GM12892 (cell line): Measurements from ENCODE around the gene CFB.
"Not testable (repeated sequence)": the region's sequence is repeated elsewhere in the genome, so short reads cannot be mapped to it uniquely, and the experiment has no call there.

Experiments
- DNase-seq: peaks from one replicate; pipeline ENCODE4 v3.0.0; 2011; ENCODE audit not compliant: insufficient read length
- FAIRE-seq: peaks from 2 replicates; lab custom pipeline; 2011; peaks lifted over from hg19 to GRCh38; lab: Jason Lieb, UNC
- POLR2A ChIP-seq: IDR thresholded peaks from 2 replicates; pipeline ENCODE4 v1.6.1; 2011; ENCODE audit warnings: low read depth, low read length, control low read depth
- POLR2AphosphoS5 ChIP-seq: IDR thresholded peaks from 2 replicates; pipeline ENCODE4 v1.6.1; 2011; ENCODE audit warnings: low read depth, low read length, control low read depth
- TAF1 ChIP-seq: IDR thresholded peaks from 2 replicates; pipeline ENCODE4 v1.6.1; 2011; ENCODE audit warnings: low read depth, mild to moderate bottlenecking, control low read depth, low read length, borderline replicate concordance

Gene CFB

DNA sequence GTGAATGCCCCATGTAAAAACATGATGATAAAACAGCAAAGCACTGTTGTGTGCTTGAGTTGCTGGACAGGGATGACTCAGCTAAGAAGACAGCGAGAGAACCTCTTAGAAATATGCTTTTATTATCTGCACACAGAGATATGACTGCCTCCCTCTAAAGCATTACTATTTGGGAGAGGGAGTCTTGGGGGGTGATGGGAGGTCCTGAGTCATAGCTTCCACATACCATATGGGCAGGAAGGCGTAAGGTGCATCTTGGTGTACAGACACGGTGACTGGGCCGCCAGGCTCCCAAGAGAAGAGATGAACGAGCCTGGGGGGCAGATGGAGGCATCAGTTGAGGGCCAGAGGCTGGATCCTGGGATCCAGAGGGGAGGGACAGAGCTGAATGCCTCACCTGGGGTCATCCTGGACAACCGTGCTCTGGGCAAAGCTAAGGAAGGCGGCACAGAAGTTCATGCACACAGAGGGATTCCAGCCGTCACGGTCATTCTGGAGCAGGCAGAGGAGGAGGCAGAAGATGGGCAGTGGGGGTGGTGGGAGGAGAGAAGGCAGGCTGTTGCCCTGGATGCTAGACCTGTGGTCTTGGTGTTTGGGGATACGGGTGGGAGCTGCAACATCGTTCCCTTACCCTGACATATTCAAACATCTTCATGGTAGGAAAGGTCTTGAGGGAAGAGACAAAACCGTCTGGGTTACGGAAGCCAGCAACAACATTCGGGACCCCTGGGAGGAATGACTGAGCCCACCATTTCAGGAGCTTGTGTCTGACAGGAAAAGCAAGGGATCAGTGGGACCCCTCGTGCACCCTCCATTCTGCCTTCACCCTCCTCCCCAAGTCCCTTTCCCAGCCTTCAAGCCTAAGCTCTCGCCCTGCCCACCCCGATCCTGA is 24.1 kb downstream of the CFB start:
- TF ChIP-seq POLR2AphosphoS5, result no peak; the same call in 1 of the 2 replicates
- peak; percentile 12 for TF ChIP-seq POLR2A
- no peak for TF ChIP-seq TAF1
- DNase-seq (no peak), FAIRE-seq (no peak)

DNA sequence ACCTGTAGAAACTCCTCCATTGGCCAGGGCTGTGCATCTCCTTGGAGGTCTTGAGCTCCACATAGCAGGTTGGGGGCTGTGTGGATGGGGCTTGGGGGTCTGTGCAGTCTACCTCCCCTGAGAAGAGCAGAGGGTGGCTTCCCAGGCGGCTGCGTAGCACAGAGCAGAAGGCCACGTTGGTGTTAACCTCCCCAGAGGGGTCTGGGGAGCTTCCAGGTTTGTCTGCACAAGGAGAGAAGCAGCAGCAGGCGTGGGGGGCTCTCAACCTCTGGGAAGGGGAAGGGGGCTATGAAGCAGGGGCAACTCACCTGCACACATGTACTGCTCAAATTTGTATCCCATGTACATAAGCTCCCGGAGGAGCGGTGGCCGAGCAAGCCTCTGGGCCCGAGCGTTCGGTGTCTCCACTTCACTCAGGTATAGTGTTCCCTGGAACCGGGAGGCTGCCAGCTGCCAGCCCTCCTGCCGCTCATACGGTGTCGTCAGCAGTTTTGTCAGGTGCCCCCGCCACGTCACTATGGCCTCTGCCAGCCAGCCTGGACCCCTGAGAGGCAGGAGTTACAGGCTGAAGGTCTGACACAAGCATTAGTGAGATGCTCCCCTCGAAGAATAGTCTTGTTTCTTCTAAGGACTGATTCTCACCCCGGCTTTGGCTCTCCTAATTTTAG is 24.8 kb downstream of the CFB start:
- DNase-seq (no peak), FAIRE-seq (no peak)
- TF ChIP-seq POLR2AphosphoS5 (no peak; the same call in 1 of the 2 replicates), TAF1 (no peak), POLR2A (no peak; the same call in 1 of the 2 replicates)

GRCh38 chr6:31971279-31971992 is 25.5 kb downstream of the CFB start:
- DNase-seq (peak; percentile 29), FAIRE-seq (no peak)
- TF ChIP-seq POLR2AphosphoS5 (peak; percentile 48; the same call in 1 of the 2 replicates), TAF1 (no peak)

- FAIRE-seq (peak; percentile 98), DNase-seq (peak; percentile 99)
- TF ChIP-seq POLR2AphosphoS5, result peak; percentile 55; the same call in 1 of the 2 replicates
- no peak for TF ChIP-seq TAF1
- no peak; the same call in 1 of the 2 replicates for TF ChIP-seq POLR2A
Measured at GRCh38 chr6:31971993-31972708, 26.3 kb downstream of the CFB start, which contains the start of gene DXO. TSS of gene DXO (minus strand) at chr6:31972138. CDS start at chr6:31971675, 463 bp downstream.

- DNase-seq (no peak), FAIRE-seq (no peak)
- TF ChIP-seq POLR2AphosphoS5 (no peak), TAF1 (no peak), POLR2A (no peak)
Measured at GRCh38 chr6:31972709-31973350, 26.9 kb downstream of the CFB start.

DNA sequence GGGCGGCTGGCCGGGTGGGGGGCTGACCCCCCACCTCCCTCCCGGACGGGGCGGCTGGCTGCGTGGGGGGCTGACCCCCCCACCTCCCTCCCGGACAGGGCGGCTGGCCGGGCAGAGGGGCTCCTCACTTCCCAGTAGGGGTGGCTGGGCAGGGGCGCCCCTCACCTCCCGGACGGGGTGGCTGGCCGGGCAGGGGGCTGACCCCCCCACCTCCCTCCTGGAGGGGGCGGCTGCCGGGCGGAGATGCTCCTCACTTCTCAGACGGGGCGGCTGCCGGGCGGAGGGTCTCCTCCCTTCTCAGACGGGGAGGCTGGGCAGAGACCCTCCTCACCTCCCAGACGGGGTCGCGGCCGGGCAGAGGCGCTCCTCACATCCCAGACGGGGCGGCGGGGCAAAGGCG is 30.2 kb downstream of the CFB start:
- FAIRE-seq, DNase-seq: not testable (repeated sequence)

GRCh38 chr6:31977816-31978431 is 32.0 kb downstream of the CFB start:
- no peak for TF ChIP-seq TAF1
- no peak for TF ChIP-seq POLR2AphosphoS5
- no peak for TF ChIP-seq POLR2A
- FAIRE-seq, result no peak
- no peak for DNase-seq

DNA sequence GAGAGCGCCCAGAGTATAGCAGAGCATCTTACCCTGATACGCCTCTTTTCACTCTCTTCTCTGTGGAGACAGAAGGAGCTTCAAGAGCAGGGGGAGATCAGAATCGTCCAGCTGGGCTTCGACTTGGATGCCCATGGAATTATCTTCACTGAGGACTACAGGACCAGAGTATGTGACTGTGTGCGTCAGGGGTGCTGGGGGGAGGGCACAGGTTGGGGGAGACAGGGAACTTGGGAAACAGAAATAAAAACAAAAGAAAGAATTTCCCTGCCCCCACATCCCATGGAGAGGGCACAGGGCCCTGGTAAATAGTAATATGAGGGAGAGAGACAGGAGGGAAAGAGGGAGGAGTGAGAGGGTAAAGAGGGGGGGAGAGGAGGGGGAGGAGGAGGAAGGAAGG is 32.9 kb downstream of the CFB start:
- DNase-seq, result no peak
- no peak for FAIRE-seq
- TF ChIP-seq POLR2A, result no peak
- TF ChIP-seq POLR2AphosphoS5, result no peak
- no peak for TF ChIP-seq TAF1

DNA sequence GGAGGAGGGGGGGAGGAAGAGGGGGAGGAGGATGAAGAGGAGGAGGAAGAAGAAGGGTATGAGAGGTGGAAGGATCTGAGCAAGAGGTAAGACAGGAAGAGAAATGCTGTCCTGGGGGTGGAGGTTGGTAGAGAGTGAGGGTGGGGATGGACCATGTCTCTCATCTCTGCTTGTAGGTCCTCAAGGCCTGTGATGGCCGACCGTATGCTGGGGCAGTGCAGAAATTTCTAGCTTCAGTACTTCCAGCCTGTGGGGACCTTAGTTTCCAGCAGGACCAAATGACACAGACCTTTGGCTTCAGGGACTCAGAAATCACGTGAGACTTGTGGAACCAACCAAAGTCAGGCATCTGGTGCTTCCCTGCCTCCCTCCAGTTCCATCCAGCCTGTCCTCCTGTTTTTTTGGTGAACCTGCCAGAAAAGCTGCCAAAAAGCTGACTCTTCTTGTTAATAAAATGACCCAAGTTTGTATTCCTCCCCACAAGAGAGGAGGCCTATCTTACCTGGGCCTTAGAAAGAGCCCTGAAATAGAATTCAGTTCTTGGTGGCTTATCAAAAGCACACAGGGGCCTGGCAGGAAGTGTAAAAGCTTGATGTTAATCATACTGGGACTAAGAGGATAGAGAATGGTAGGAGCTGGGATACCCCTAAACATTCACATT is 33.5 kb downstream of the CFB start:
- TF ChIP-seq POLR2A (no peak), TAF1 (no peak), POLR2AphosphoS5 (no peak)
- DNase-seq (no peak), FAIRE-seq (no peak)

DNA sequence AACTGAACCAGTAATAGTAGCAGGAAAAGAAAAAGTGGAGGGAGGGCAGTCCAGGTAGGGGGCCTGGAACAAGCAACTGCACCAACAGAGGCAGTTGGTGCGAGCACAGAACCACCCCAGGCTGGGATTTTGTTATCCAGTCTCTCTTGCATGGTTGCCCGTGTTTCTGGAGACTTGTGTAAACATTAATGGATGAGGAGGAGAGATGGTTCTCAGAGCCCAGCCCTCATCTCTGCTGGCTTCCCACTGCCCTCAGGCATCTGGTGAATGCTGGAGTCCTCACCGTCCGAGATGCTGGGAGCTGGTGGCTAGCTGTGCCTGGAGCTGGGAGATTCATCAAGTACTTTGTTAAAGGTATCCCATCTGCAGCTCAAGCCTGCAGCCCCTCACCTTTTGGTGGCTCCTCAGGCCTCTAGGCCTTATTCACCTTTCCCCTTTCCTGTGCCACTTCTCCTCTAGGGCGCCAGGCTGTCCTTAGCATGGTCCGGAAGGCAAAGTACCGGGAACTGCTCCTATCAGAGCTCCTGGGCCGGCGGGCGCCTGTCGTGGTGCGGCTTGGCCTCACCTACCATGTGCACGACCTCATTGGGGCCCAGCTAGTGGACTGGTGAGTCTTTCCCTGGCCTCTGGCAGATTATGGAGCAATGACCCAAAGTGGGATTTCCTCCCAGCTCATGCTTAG is 34.4 kb downstream of the CFB start:
- DNase-seq, FAIRE-seq: not testable (repeated sequence)

GRCh38 chr6:31980998-31981397 is 35.1 kb downstream of the CFB start:
- not testable (repeated sequence) for DNase-seq, FAIRE-seq

DNA sequence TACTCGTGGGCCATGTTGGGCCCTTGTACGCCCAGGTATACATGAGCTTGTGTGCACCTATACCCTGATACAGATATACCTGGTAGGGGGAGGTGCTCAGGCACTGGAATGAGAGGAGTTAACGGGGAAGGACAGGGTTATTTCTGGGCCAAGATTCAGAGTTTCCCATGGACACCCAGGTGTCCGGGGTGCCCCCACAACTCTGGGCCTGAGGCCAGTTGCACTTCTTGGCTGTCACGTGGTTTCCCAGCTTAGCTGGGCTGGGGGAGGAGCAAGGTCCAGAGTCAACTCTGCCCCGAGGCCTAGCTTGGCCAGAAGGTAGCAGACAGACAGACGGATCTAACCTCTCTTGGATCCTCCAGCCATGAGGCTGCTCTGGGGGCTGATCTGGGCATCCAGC is 35.8 kb downstream of the CFB start, which contains the start of gene C4A:
C4A (plus strand) TSS at position 314 of the 400 bp plus-strand sequence; CDS start at position 365, 51 bp downstream.
- DNase-seq, FAIRE-seq: not testable (repeated sequence)

DNA sequence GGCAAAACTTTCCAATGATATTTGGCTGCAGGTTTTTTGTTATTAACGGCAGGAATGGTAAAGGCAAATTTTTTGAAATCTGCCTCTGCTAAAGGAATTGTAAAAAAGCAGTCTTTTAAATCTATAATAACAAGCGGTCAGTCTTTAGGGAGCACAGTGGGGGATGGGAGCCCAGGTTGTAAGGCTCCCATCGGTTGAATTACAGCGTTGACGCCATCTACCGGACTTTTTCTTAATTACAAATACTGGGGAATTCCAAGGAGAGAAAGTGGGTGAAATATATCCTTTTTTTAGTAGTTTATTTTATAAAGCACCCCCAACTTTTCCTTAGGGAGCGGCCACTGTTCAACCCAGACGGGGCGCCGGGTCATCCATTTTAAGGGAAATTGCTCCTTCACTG is 43.5 kb downstream of the CFB start:
- not testable (repeated sequence) for DNase-seq, FAIRE-seq

- FAIRE-seq, DNase-seq: not testable (repeated sequence)
Measured at GRCh38 chr6:31994421-31994820, 48.5 kb downstream of the CFB start.

DNA sequence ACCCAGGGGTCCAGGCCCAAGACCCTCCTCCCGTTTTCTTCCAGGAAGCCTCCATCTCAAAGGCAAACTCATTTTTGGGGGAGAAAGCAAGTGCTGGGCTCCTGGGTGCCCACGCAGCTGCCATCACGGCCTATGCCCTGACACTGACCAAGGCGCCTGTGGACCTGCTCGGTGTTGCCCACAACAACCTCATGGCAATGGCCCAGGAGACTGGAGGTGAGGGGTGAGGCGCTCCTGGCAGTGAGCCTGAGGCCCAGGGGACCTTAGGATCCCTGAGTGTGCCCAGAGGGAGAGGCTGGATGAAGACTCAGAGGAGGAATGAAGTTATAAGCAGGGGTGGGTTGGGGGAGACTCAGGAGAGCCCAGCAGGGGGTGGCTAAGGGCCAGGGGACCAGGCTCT is 50.5 kb downstream of the CFB start:
- DNase-seq, FAIRE-seq: not testable (repeated sequence)
